Lower leg skin (tissue), 3 donors: Measurements from ENCODE around the gene NCOA5.

Source experiments
- CTCF ChIP-seq, 3 donors: fragments of 450-650 bp; IDR thresholded peaks; one replicate each; pipeline ENCODE4 v1.5.1; 2016; ENCODE audit warnings: antibody characterized with exemption in 3 of 3, mild to moderate bottlenecking in 3 of 3, moderate library complexity in 2 of 3
- POLR2A ChIP-seq, 2 donors: fragments of 450-650 bp; IDR thresholded peaks; one replicate each; pipeline ENCODE4 v1.6.1; 2016 to 2017; ENCODE audit warnings: antibody characterized with exemption in 2 of 2, mild to moderate bottlenecking in 1 of 2, moderate library complexity in 1 of 2

- TF ChIP-seq CTCF (IDR thresholded peaks at IDR 0.05): no peak
- TF ChIP-seq POLR2A (IDR thresholded peaks at IDR 0.05): no peak
Measured at GRCh38 chr20:46047821-46048220, 41.9 kb downstream of the NCOA5 start.
